PC-3 (cell line): Measurements from ENCODE around the gene ATP8A2. TPM values are rescaled to one million over a fixed set of nuclear protein-coding genes. Genes with fewer than 3 reads are reported as not detected.

ENCODE experiments used
- ATAC-seq: fragments of 200-7000 bp; cut with Tn5 transposase; 2 replicates; pipeline ENCODE4 v1.9.1; 2020; ENCODE audit warnings: mild to moderate bottlenecking, moderate library complexity
- BruUV-seq: library from RNA; stranded (reverse); fragments of 400-500 nt; replicated peaks from 2 replicates; lab custom pipeline; 2021; lab: Mats Ljungman, UMichigan
- CTCF ChIA-PET: fragments of 300-600 bp; sonication (Branson Sonifier 250); formaldehyde crosslinking; loops from one replicate; lab custom pipeline; 2022; ENCODE audit warnings: antibody characterized with exemption; lab: Charles Lee
- POLR2A ChIA-PET: fragments of 300-600 bp; sonication (Branson Sonifier 250); formaldehyde crosslinking; loops from one replicate; lab custom pipeline; 2022; ENCODE audit warnings: antibody characterized with exemption; ENCODE audit not compliant: unreplicated experiment; lab: Charles Lee
- DNase-seq: peaks from one replicate; pipeline ENCODE4 v3.0.0-alpha.2; 2015
- H2AFZ ChIP-seq: fragments of 300-600 bp; sonication (generic); 2 replicates; pipeline ENCODE4 v1.6.0; 2016; ENCODE audit warnings: antibody characterized with exemption, low read length
- H3F3A ChIP-seq: fragments of 300-600 bp; sonication (generic); one replicate; pipeline ENCODE4 v1.6.0; 2017; ENCODE audit warnings: antibody characterized with exemption, low read length, control low read depth, mild to moderate bottlenecking; ENCODE audit not compliant: unreplicated experiment
- H3K27ac ChIP-seq: fragments of 300-600 bp; sonication (generic); 2 replicates; pipeline ENCODE4 v1.5.1; 2016; ENCODE audit warnings: mild to moderate bottlenecking, low read length
- H3K27me3 ChIP-seq: fragments of 300-600 bp; sonication (generic); 2 replicates; pipeline ENCODE4 v1.6.1; 2016; ENCODE audit warnings: low read length, mixed read lengths
- H3K36me3 ChIP-seq: fragments of 300-600 bp; sonication (generic); 2 replicates; pipeline ENCODE4 v1.6.1; 2016; ENCODE audit warnings: low read depth, mixed run types, low read length, mixed read lengths
- H3K4me1 ChIP-seq: fragments of 300-600 bp; sonication (generic); 2 replicates; pipeline ENCODE4 v1.5.1; 2016; ENCODE audit warnings: low read length; ENCODE audit not compliant: insufficient read depth
- H3K4me2 ChIP-seq: fragments of 300-600 bp; sonication (generic); 2 replicates; pipeline ENCODE4 v1.6.0; 2016; ENCODE audit warnings: low read length
- H3K4me3 ChIP-seq: fragments of 300-600 bp; sonication (generic); 2 replicates; pipeline ENCODE4 v1.5.1; 2016; ENCODE audit warnings: mild to moderate bottlenecking, low read length, mixed read lengths
- H3K79me2 ChIP-seq: fragments of 300-600 bp; sonication (generic); 2 replicates; pipeline ENCODE4 v1.6.1; 2017; ENCODE audit warnings: low read length, mixed read lengths
- H3K9ac ChIP-seq: fragments of 300-600 bp; sonication (generic); 2 replicates; pipeline ENCODE4 v1.6.0; 2016; ENCODE audit warnings: mild to moderate bottlenecking, low read length
- H3K9me2 ChIP-seq: fragments of 300-600 bp; sonication (generic); replicated peaks from 2 replicates; pipeline ENCODE4 v1.6.1; 2016; ENCODE audit warnings: mixed run types, low read length, mixed read lengths
- H3K9me3 ChIP-seq: fragments of 300-600 bp; sonication (generic); 2 replicates; pipeline ENCODE4 v1.6.1; 2016; ENCODE audit warnings: low read length, mixed read lengths
- H4K20me1 ChIP-seq: fragments of 300-600 bp; sonication (generic); 2 replicates; pipeline ENCODE4 v1.6.1; 2016; ENCODE audit warnings: low read length, mixed read lengths
- CTCF ChIP-seq: fragments of 300-600 bp; sonication (generic); conservative IDR thresholded peaks from 2 replicates; pipeline ENCODE4 v1.5.1; 2017; ENCODE audit warnings: antibody characterized with exemption, low read depth, mild to moderate bottlenecking, low read length
- EZH2 ChIP-seq: fragments of 300-600 bp; sonication (generic); IDR thresholded peaks from one replicate; pipeline ENCODE4 v1.6.1; 2017; ENCODE audit warnings: antibody characterized with exemption, mild to moderate bottlenecking, low read length; ENCODE audit not compliant: unreplicated experiment
- EZH2phosphoT487 ChIP-seq: fragments of 300-600 bp; sonication (generic); IDR thresholded peaks from 2 replicates; pipeline ENCODE4 v1.6.1; 2018; ENCODE audit warnings: mild to moderate bottlenecking, antibody characterized with exemption, low read length, borderline replicate concordance
- intact Hi-C: fragments of 100-400 bp; cut with micrococcal nuclease; formaldehyde crosslinking; loops from 2 replicates; pipeline ENCODE4 v1.9.0; 2023
- total RNA-seq: library from RNA; depleted of rRNA; stranded (reverse); fragments of >200 nt; gene quantifications from 2 replicates; pipeline ENCODE4 v1.2.3, GENCODE V29; 2014

ATP8A2 gene
- total RNA-seq, 1 experiment from 2014 or later = 0.04 TPM

- DNase-seq = peak; percentile 71
- no peaks in the 10 kb centered on the region for H4K20me1 ChIP-seq
- H3K4me3 ChIP-seq = no peak overlapping the region
- peak overlapping the region; percentile 72 for H3K9ac ChIP-seq
- H3K27ac ChIP-seq = peak overlapping the region; percentile 99
- H3K79me2 ChIP-seq = no peaks in the 10 kb centered on the region
- ChIA-PET POLR2A (no interaction called here), CTCF (no interaction called here)
- no peaks in the 10 kb centered on the region for H3K9me2 ChIP-seq
- H3K36me3 ChIP-seq = no peaks in the 10 kb centered on the region
- H2AFZ ChIP-seq = no peak overlapping the region
- H3F3A ChIP-seq = peaks cover 11% of the 10 kb centered on the region
- TF ChIP-seq EZH2 (no peak), EZH2phosphoT487 (no peak), CTCF (no peak)
- no peaks in the 10 kb centered on the region for H3K9me3 ChIP-seq
- H3K27me3 ChIP-seq = no peaks in the 10 kb centered on the region
- H3K4me2 ChIP-seq = peak overlapping the region; percentile 68
- BruUV-seq = no TSS peak
- intact Hi-C loops = loop anchor here (5.0 kb wide), 2 partner anchors 49 to 119 kb away; no protein-coding TSS in a partner anchor
- peaks cover 59% of the 10 kb centered on the region for H3K4me1 ChIP-seq
- no peak for ATAC-seq
Measured at GRCh38 chr13:26021516-26021915, 649.7 kb downstream of the ATP8A2 start.

DNA sequence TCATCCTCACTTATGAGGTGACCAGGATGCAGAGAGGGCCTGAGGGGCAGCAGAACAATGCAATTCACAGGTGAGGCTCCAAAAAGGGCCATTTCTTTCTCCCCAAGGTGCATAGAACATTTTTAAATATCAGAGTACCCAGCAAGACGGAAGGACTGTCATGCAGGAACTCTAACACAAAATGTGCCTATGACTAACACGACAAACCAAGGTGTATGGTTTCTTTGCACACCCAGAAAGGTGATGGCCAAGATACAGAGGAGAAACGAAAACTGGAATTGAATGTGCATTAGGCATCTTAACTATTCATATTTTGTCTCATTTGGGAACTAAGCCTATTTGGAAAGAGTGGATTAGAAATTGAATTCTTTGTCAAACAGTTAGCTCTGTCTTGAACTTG, 650.2 kb downstream of the ATP8A2 start:
- ChIA-PET CTCF (no interaction called here), POLR2A (no interaction called here)
- Histone ChIP-seq H3K4me3 (no peak overlapping the region), H3K9ac (peak overlapping the region; percentile 72), H3F3A (peaks cover 11% of the 10 kb centered on the region), H3K36me3 (no peaks in the 10 kb centered on the region), H4K20me1 (no peaks in the 10 kb centered on the region), H3K9me2 (no peaks in the 10 kb centered on the region), H3K4me1 (peaks cover 59% of the 10 kb centered on the region), H3K79me2 (no peaks in the 10 kb centered on the region), H3K9me3 (no peaks in the 10 kb centered on the region), H2AFZ (no peak overlapping the region), H3K27ac (peak overlapping the region; percentile 99), H3K4me2 (peak overlapping the region; percentile 68), H3K27me3 (no peaks in the 10 kb centered on the region)
- ATAC-seq = peak; percentile 19
- BruUV-seq = no TSS peak
- intact Hi-C loops = loop anchor here (1.0 to 5.0 kb wide), 4 partner anchors 40 to 161 kb away; no protein-coding TSS in a partner anchor
- peak; percentile 54 for DNase-seq
- TF ChIP-seq EZH2 (no peak), EZH2phosphoT487 (no peak), CTCF (no peak)

DNA sequence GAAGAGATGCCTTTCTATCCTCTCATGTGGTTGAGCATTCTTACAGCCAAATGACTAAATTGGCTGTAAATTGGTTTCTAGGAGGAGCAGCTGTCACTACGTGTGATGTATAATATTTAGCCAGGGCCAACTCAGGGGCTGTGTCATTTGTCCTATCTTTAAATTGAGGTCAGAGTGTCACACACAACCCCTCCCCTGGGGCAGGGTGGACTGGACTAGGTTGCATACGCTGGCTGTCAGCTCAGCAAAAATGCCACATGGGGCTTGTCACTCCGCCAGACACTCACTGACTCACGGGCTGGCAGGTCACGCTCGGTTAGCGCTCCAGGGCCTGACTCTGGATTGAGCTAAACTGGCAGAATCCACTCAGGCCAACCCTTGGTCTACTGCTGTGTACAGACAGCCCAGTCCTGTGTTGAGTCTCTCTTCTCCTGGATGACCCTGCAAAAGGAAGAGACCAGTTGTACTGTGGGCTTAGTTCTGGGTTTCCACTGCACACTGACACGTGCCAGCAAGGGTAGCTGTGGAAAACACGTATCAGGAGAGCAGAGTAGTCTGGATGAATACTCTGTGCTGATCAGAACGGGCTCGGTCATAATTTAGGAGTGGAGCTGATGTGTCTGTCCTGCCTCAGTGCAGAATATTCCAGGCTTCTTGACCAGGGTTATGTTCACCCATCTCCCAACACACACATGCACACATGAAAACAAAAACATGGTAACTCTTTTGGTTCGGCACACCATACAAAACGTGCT, 650.9 kb downstream of the ATP8A2 start:
- Histone ChIP-seq H3K9me2 (no peaks in the 10 kb centered on the region), H3K4me1 (peaks cover 57% of the 10 kb centered on the region), H2AFZ (no peak overlapping the region), H3K4me2 (peak overlapping the region; percentile 68), H3K9ac (peak overlapping the region; percentile 72), H3F3A (peaks cover 11% of the 10 kb centered on the region), H3K27ac (peak overlapping the region; percentile 99), H3K9me3 (no peaks in the 10 kb centered on the region), H3K36me3 (no peaks in the 10 kb centered on the region), H3K4me3 (no peak overlapping the region), H4K20me1 (no peaks in the 10 kb centered on the region), H3K27me3 (no peaks in the 10 kb centered on the region), H3K79me2 (no peaks in the 10 kb centered on the region)
- DNase-seq (peak; percentile 97), ATAC-seq (peak; percentile 87)
- ChIA-PET POLR2A (no interaction called here), CTCF (interaction anchor here (1.0 kb wide), 1 partner anchor 39 kb away, joined by 5 read pairs; no protein-coding TSS in a partner anchor)
- TF ChIP-seq EZH2phosphoT487 (no peak), CTCF (no peak), EZH2 (no peak)
- no TSS peak for BruUV-seq
- intact Hi-C loops = loop anchor here (1.0 to 5.0 kb wide), 4 partner anchors 40 to 162 kb away; no protein-coding TSS in a partner anchor
